RWPE1 (cell line): ENCODE data around the gene FHOD3.

Experiments
- CTCF ChIA-PET: fragments of 350-600 bp; sonication (Branson Sonifier 250); formaldehyde crosslinking; extraction: SDS; loops from one replicate; lab custom pipeline; 2021; lab: Yijun Ruan, JAX
- POLR2A ChIA-PET: fragments of 400-600 bp; formaldehyde crosslinking; extraction: SDS; loops from one replicate; lab custom pipeline; 2020; ENCODE audit warnings: antibody characterized with exemption; ENCODE audit not compliant: low non-redundant PET; lab: Yijun Ruan, JAX
- DNase-seq: peaks from one replicate; pipeline ENCODE4 v3.0.0; 2012; ENCODE audit warnings: low spot score
- H3K27ac ChIP-seq: fragments of 450-650 bp; 2 replicates; pipeline ENCODE4 v1.5.1; 2017
- TF ChIP-seq, protein P1 (sequence below): fragments of 450-650 bp; conservative IDR thresholded peaks from 2 replicates; pipeline ENCODE4 v1.5.1; 2017; ENCODE audit warnings: low read depth, mild to moderate bottlenecking

FHOD3 gene

DNA sequence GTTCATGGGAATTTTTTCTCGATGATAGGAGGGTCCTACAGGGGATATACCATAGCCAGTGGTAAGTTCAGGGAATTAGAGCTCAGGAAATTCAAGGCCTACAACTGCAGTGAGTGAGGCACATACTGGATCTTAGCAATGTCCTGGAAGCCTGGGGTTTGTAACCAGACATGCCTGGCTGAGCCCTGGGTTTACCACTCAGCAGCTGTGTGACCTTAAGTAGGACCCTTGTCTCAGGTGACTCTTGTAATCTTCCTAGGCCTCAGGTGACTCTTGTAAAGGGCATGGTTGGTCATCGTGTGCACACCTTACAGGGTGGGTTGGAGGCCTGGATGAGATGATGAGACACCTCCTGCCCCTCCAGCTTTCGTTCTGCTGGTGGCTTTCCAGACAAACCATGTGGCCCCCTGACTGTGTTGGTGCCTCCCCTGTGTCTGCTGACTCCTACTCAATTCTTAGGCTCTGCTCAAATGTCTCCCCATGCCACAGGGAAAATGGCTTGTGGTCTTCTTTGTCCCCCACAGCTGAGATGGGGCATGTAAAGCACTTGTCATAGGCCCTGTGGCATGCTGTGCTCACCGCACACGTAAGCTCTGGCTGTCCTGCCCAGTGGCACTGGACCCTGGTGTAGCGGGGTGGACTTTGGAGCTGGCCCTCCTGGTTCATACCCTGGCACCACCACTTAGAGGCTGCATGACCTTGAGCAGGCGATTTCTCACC, 94.1 kb downstream of the FHOD3 start:
- H3K27ac ChIP-seq: no peak overlapping the region
- ChIA-PET POLR2A (no interaction called here), CTCF (no interaction called here)
- TF ChIP-seq, protein P1, sequence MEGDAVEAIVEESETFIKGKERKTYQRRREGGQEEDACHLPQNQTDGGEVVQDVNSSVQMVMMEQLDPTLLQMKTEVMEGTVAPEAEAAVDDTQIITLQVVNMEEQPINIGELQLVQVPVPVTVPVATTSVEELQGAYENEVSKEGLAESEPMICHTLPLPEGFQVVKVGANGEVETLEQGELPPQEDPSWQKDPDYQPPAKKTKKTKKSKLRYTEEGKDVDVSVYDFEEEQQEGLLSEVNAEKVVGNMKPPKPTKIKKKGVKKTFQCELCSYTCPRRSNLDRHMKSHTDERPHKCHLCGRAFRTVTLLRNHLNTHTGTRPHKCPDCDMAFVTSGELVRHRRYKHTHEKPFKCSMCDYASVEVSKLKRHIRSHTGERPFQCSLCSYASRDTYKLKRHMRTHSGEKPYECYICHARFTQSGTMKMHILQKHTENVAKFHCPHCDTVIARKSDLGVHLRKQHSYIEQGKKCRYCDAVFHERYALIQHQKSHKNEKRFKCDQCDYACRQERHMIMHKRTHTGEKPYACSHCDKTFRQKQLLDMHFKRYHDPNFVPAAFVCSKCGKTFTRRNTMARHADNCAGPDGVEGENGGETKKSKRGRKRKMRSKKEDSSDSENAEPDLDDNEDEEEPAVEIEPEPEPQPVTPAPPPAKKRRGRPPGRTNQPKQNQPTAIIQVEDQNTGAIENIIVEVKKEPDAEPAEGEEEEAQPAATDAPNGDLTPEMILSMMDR: no peak
- no peak for DNase-seq

DNA sequence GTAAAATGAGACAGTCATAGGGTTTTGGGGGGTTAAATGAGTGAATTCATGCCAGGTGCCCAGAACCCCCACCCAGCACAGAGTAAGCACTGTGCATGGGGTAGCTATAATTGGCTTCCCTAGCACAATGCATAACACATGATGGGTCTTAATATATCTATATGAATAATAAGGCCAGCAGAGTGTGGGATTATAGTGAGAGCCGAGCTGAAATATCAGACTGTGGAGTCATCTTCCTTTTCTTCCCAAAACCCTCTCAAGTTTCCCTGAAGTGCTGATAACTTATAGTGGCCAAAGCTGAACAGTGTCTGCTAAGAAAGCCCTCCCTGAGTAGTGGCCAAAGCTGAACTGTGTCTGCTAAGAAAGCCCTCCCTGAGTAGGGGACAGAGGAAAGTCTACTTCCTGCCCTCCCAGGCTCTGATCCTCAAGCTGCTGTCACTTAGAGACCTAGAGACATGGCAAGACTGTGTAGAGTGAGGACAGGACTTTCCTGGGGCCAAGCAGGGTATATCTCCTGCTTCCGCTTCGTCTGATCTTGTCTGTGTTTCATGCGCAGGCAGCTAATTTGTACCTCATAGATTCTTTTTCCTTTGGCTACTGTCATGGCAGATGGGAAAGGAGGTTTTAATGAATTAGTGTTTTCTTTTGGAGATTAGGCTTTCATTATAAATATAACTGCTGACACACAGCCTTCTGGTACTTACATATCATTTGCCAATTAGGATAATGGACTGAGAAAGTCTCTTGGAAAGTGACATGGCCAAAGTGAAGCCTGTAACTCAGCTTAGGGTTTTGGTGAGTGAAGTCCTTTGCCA, 94.9 kb downstream of the FHOD3 start:
- TF ChIP-seq, protein P1: no peak
- CTCF ChIA-PET: no interaction called here
- no peak for DNase-seq
- H3K27ac ChIP-seq: no peak overlapping the region
- POLR2A ChIA-PET: no interaction called here

DNA sequence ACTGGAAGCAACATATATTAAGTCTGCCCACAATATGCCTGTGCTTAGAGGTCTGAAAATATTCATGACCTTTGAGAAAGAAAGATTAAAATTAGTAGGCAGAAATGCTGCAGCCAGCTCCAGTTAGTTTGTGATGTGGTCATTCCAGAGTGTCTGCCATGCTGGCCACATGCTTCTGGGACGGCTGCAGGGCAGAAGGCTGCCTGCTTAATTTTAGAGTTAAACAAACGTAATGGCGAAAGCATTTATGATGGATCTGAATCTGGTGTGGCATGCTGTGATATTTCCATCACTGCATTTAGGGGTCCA, 95.4 kb downstream of the FHOD3 start:
- no peak overlapping the region for H3K27ac ChIP-seq
- no peak for DNase-seq
- ChIA-PET CTCF (no interaction called here), POLR2A (no interaction called here)
- TF ChIP-seq, protein P1: no peak

DNA sequence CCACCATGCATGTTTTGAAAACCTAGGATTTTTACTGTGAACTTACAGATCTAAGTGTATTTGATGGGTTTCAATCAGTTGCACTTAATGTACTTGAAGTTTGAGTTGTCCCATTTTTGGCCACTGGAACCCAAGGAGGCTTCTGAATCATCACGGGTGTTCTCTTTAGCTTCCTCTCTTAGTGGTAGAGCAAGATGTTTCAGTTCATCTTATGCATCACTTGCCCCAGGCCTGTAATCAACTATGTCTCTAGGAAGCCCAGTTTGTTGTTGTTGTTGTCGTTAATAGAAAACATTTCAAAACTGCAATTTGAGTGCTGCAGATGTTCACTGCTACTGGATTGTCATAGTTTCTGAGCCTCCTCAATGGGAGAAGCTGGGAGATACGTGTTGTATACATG, 97.0 kb downstream of the FHOD3 start:
- CTCF ChIA-PET: no interaction called here
- POLR2A ChIA-PET: no interaction called here
- no peak for DNase-seq
- TF ChIP-seq, protein P1: no peak
- H3K27ac ChIP-seq: no peak overlapping the region

DNA sequence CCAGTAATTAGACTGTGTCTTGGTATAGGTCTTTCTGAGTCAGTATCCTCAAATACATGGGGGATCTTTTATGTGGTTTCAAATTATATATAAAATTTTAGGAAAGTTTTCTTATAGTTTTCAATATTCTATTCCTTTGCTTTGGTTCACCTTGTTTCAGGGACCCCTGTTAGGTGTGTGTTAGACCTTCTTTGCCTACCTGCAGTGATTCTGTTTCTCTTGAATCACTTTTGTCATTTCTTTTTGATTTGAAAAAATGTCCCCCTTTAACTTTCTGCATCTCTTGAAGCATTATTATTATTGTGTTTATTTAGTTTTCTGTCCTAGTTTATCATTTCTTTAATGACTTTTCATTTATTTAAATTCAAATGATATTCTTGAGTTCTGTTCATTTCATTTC, 98.7 kb downstream of the FHOD3 start:
- ChIA-PET CTCF (no interaction called here), POLR2A (no interaction called here)
- H3K27ac ChIP-seq: no peak overlapping the region
- TF ChIP-seq, protein P1: no peak
- DNase-seq: no peak

DNA sequence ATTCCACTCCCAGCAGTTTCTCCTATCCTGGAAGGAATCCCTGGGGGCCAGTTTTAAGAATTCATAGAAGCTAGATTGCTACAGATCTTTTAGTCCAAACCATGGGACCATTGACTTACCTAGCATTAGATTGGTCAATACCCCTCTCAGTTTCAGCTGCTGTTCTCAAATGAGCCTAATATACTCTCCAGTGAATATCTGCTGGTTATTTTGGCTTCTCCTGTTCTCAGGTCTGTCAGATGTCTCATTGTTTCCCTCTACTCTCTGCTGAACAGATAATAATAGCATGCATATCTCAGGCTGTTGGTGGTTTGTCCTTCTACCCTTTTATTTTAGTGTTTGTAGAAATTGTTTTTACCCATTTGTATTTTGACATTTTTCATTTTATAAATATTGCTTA, 99.5 kb downstream of the FHOD3 start:
- H3K27ac ChIP-seq: no peak overlapping the region
- no peak for DNase-seq
- POLR2A ChIA-PET: no interaction called here
- CTCF ChIA-PET: no interaction called here
- TF ChIP-seq, protein P1: no peak
